Measurements from ENCODE around the gene OTUB2.

Gene OTUB2

GRCh38 chr14:94052662-94053061 lies 26.5 kb downstream of the OTUB2 start:
- H3K4me3 ChIP-seq (ENCODE audit: low read length) = no peak overlapping the region
- DNase-seq (ENCODE audit: low read depth) = no peak
- no peak for TF ChIP-seq CTCF (conservative IDR thresholded peaks at IDR 0.05; ENCODE audit: low read length)

GRCh38 chr14:94054401-94054800 lies 28.3 kb downstream of the OTUB2 start:
- DNase-seq (ENCODE audit: low read depth) = no peak
- H3K4me3 ChIP-seq (ENCODE audit: low read length) = no peak overlapping the region
- TF ChIP-seq CTCF (conservative IDR thresholded peaks at IDR 0.05; ENCODE audit: low read length) = no peak

GRCh38 chr14:94054936-94055335 lies 28.8 kb downstream of the OTUB2 start:
- H3K4me3 ChIP-seq (ENCODE audit: low read length) = no peak overlapping the region
- DNase-seq (ENCODE audit: low read depth) = no peak
- TF ChIP-seq CTCF (conservative IDR thresholded peaks at IDR 0.05; ENCODE audit: low read length) = no peak

- no peak overlapping the region for H3K4me3 ChIP-seq (ENCODE audit: low read length)
- no peak for TF ChIP-seq CTCF (conservative IDR thresholded peaks at IDR 0.05; ENCODE audit: low read length)
- no peak for DNase-seq (ENCODE audit: low read depth)
Measured at GRCh38 chr14:94056579-94057308, 30.6 kb downstream of the OTUB2 start.

- peak; percentile 15 for DNase-seq (ENCODE audit: low read depth)
Measured at GRCh38 chr14:94058128-94058673, 32.1 kb downstream of the OTUB2 start.

GRCh38 chr14:94058674-94059138 lies 32.6 kb downstream of the OTUB2 start:
- H3K4me3 ChIP-seq (ENCODE audit: low read length) = no peak overlapping the region
- no peak for TF ChIP-seq CTCF (conservative IDR thresholded peaks at IDR 0.05; ENCODE audit: low read length)
- no peak for DNase-seq (ENCODE audit: low read depth)

More at GRCh38 chr14:94058128-94058673, 32.1 kb downstream of the OTUB2 start:
- H3K4me3 ChIP-seq (ENCODE audit: low read length) = no peak overlapping the region
- no peak for TF ChIP-seq CTCF (conservative IDR thresholded peaks at IDR 0.05; ENCODE audit: low read length)

GRCh38 chr14:94059998-94060397 lies 33.9 kb downstream of the OTUB2 start:
- TF ChIP-seq CTCF (conservative IDR thresholded peaks at IDR 0.05; ENCODE audit: low read length) = no peak
- H3K4me3 ChIP-seq (ENCODE audit: low read length) = no peak overlapping the region
- DNase-seq (ENCODE audit: low read depth) = no peak
